ENCODE measurements around the gene ABCA7.

ABCA7 gene

GRCh38 chr19:999379-999719 lies 40.6 kb upstream of the ABCA7 start:
- no peaks in the 10 kb centered on the region for H3K9me3 ChIP-seq (replicated peaks; ENCODE audit: insufficient read depth, low read length)
- H3K4me2 ChIP-seq (ENCODE audit: low read depth, low read length), result no peak overlapping the region
- no peak for DNase-seq
- peaks cover 7% of the 10 kb centered on the region; the same call in 1 of the 2 replicates for H3F3A ChIP-seq (ENCODE audit: insufficient read depth, low read length)
- H3K36me3 ChIP-seq (replicated peaks; ENCODE audit: insufficient read depth, low read length), result no peaks in the 10 kb centered on the region
- H3K79me2 ChIP-seq (ENCODE audit: low read length), result no peaks in the 10 kb centered on the region
- TF ChIP-seq EZH2 (optimal IDR thresholded peaks at IDR 0.05; ENCODE audit: low read depth, low read length) (no peak), EZH2phosphoT487 (IDR thresholded peaks at IDR 0.05; ENCODE audit: low read length) (no peak), CTCF (IDR thresholded peaks at IDR 0.05; ENCODE audit: low read length) (no peak)
- H2AFZ ChIP-seq (ENCODE audit: low read length), result no peak overlapping the region
- no peaks in the 10 kb centered on the region for H3K9me2 ChIP-seq (replicated peaks; ENCODE audit: insufficient read depth, low read length)
- no peaks in the 10 kb centered on the region for H4K20me1 ChIP-seq (ENCODE audit: insufficient read depth, low read length)
- no peak overlapping the region for H3K9ac ChIP-seq (ENCODE audit: low read length)
- H3K27ac ChIP-seq (ENCODE audit: low read length), result no peak overlapping the region
- no peak overlapping the region for H3K4me3 ChIP-seq (ENCODE audit: low read length)
- peaks cover 5% of the 10 kb centered on the region for H3K4me1 ChIP-seq (ENCODE audit: low read length)
- peaks cover 51% of the 10 kb centered on the region for H3K27me3 ChIP-seq (replicated peaks; ENCODE audit: insufficient read depth, low read length)

GRCh38 chr19:1000095-1000494 lies 39.8 kb upstream of the ABCA7 start, which contains the start of gene GRIN3B:
GRIN3B (plus strand) TSS chr19:1000419; CDS start chr19:1000438, 19 bp downstream.
- Histone ChIP-seq H3K9me2 (replicated peaks; ENCODE audit: insufficient read depth, low read length) (no peaks in the 10 kb centered on the region), H3K9ac (ENCODE audit: low read length) (no peak within 1 kb of the TSS), H2AFZ (ENCODE audit: low read length) (no peak within 1 kb of the TSS), H3K36me3 (replicated peaks; ENCODE audit: insufficient read depth, low read length) (no peaks in the 10 kb centered on the region), H3K4me2 (ENCODE audit: low read depth, low read length) (peak within 1 kb of the TSS; percentile 48; the same call in 1 of the 2 replicates), H3F3A (ENCODE audit: insufficient read depth, low read length) (peaks cover 7% of the 10 kb centered on the region; the same call in 1 of the 2 replicates), H3K9me3 (replicated peaks; ENCODE audit: insufficient read depth, low read length) (no peaks in the 10 kb centered on the region), H3K79me2 (ENCODE audit: low read length) (no peaks in the 10 kb centered on the region), H3K4me1 (ENCODE audit: low read length) (peaks cover 5% of the 10 kb centered on the region), H3K27ac (ENCODE audit: low read length) (no peak within 1 kb of the TSS), H3K27me3 (replicated peaks; ENCODE audit: insufficient read depth, low read length) (peaks cover 51% of the 10 kb centered on the region), H4K20me1 (ENCODE audit: insufficient read depth, low read length) (no peaks in the 10 kb centered on the region), H3K4me3 (ENCODE audit: low read length) (no peak within 1 kb of the TSS)
- no peak for TF ChIP-seq EZH2phosphoT487 (IDR thresholded peaks at IDR 0.05; ENCODE audit: low read length)
- TF ChIP-seq EZH2 (optimal IDR thresholded peaks at IDR 0.05; ENCODE audit: low read depth, low read length), result no peak
- peak; percentile 46 for TF ChIP-seq CTCF (IDR thresholded peaks at IDR 0.05; ENCODE audit: low read length)
- peak; percentile 49 for DNase-seq

GRCh38 chr19:1000591-1001537 lies 39.0 kb upstream of the ABCA7 start:
- Histone ChIP-seq H3K9me2 (replicated peaks; ENCODE audit: insufficient read depth, low read length) (no peaks in the 10 kb centered on the region), H3K79me2 (ENCODE audit: low read length) (no peaks in the 10 kb centered on the region), H3K9ac (ENCODE audit: low read length) (no peak overlapping the region), H3K4me2 (ENCODE audit: low read depth, low read length) (no peak overlapping the region), H3K9me3 (replicated peaks; ENCODE audit: insufficient read depth, low read length) (no peaks in the 10 kb centered on the region), H2AFZ (ENCODE audit: low read length) (no peak overlapping the region), H4K20me1 (ENCODE audit: insufficient read depth, low read length) (no peaks in the 10 kb centered on the region), H3K27ac (ENCODE audit: low read length) (no peak overlapping the region), H3K27me3 (replicated peaks; ENCODE audit: insufficient read depth, low read length) (peaks cover 51% of the 10 kb centered on the region), H3F3A (ENCODE audit: insufficient read depth, low read length) (peaks cover 7% of the 10 kb centered on the region; the same call in 1 of the 2 replicates), H3K36me3 (replicated peaks; ENCODE audit: insufficient read depth, low read length) (no peaks in the 10 kb centered on the region), H3K4me1 (ENCODE audit: low read length) (peaks cover 5% of the 10 kb centered on the region), H3K4me3 (ENCODE audit: low read length) (no peak overlapping the region)
- DNase-seq, result no peak
- TF ChIP-seq EZH2 (optimal IDR thresholded peaks at IDR 0.05; ENCODE audit: low read depth, low read length) (no peak), CTCF (IDR thresholded peaks at IDR 0.05; ENCODE audit: low read length) (no peak), EZH2phosphoT487 (IDR thresholded peaks at IDR 0.05; ENCODE audit: low read length) (no peak)
